ENCODE results near the gene CHAF1B.
"Not testable (repeated sequence)": the region's sequence is repeated elsewhere in the genome, so short reads cannot be mapped to it uniquely, and the experiment has no call there.

CHAF1B gene

GRCh38 chr21:36388835-36389234, 3.6 kb downstream of the CHAF1B start:
- ATAC-seq = no peak
- DNase-seq = no peak

- not testable (repeated sequence) for ATAC-seq, DNase-seq
Measured at GRCh38 chr21:36391649-36392048, 6.5 kb downstream of the CHAF1B start.

GRCh38 chr21:36395353-36396111, 10.3 kb downstream of the CHAF1B start:
- no peak for DNase-seq
- no peak for ATAC-seq

- ATAC-seq = no peak
- DNase-seq = no peak
Measured at GRCh38 chr21:36396325-36396724, 11.1 kb downstream of the CHAF1B start.

GRCh38 chr21:36396971-36397370, 11.8 kb downstream of the CHAF1B start:
- DNase-seq (no peak), ATAC-seq (no peak)

- no peak for DNase-seq
Measured at GRCh38 chr21:36397606-36398005, 12.4 kb downstream of the CHAF1B start.

GRCh38 chr21:36399736-36400135, 14.5 kb downstream of the CHAF1B start:
- not testable (repeated sequence) for ATAC-seq, DNase-seq

More at GRCh38 chr21:36397606-36398005, 12.4 kb downstream of the CHAF1B start:
- no peak for ATAC-seq

GRCh38 chr21:36400719-36401118, 15.5 kb downstream of the CHAF1B start:
- DNase-seq (no peak), ATAC-seq (no peak)

GRCh38 chr21:36402339-36402738, 17.1 kb downstream of the CHAF1B start:
- DNase-seq (no peak), ATAC-seq (no peak)

- ATAC-seq = no peak
- DNase-seq = no peak
Measured at GRCh38 chr21:36403713-36404112, 18.5 kb downstream of the CHAF1B start.

GRCh38 chr21:36408568-36408967, 23.4 kb downstream of the CHAF1B start:
- no peak for DNase-seq
- ATAC-seq = no peak

- DNase-seq (no peak), ATAC-seq (no peak)
Measured at GRCh38 chr21:36411301-36411700, 26.1 kb downstream of the CHAF1B start.

GRCh38 chr21:36412916-36413315, 27.7 kb downstream of the CHAF1B start:
- DNase-seq (no peak), ATAC-seq (no peak)

GRCh38 chr21:36415375-36415774, 30.2 kb downstream of the CHAF1B start:
- DNase-seq (no peak), ATAC-seq (no peak)

GRCh38 chr21:36419241-36419640, 34.0 kb downstream of the CHAF1B start:
- ATAC-seq (no peak), DNase-seq (no peak)

- DNase-seq (peak; percentile 57), ATAC-seq (peak; percentile 65)
Measured at GRCh38 chr21:36419996-36420395, 34.8 kb downstream of the CHAF1B start.

- ATAC-seq (no peak), DNase-seq (no peak)
Measured at GRCh38 chr21:36420571-36421339, 35.6 kb downstream of the CHAF1B start.

GRCh38 chr21:36422279-36423098, 37.3 kb downstream of the CHAF1B start:
- ATAC-seq (no peak), DNase-seq (peak; percentile 55)

- ATAC-seq = no peak
Measured at GRCh38 chr21:36423771-36424433, 38.7 kb downstream of the CHAF1B start.

GRCh38 chr21:36424592-36424991, 39.4 kb downstream of the CHAF1B start:
- ATAC-seq = no peak
- DNase-seq = no peak

More at GRCh38 chr21:36423771-36424433, 38.7 kb downstream of the CHAF1B start:
- DNase-seq = no peak

- no peak for ATAC-seq
- DNase-seq = no peak
Measured at GRCh38 chr21:36425286-36425685, 40.1 kb downstream of the CHAF1B start.

GRCh38 chr21:36427502-36427901, 42.3 kb downstream of the CHAF1B start:
- DNase-seq (no peak), ATAC-seq (no peak)

Measured in stimulated activated naive CD8-positive, alpha-beta T cell treated with anti-CD3 and anti-CD28 coated beads, Interleukin-15, Interleukin-2, amounts not matched to agents 100 U/mL and 50 U/mL, for 24 hours (primary cell).